MCF 10A (cell line): ENCODE measurements around the gene AHCYL1. TPM values are rescaled to one million over a fixed set of nuclear protein-coding genes. Genes with fewer than 3 reads are reported as not detected.
A peak's percentile ranks its signal among the peaks of the same experiment; 100 is the strongest.

Experiments used
- BruUV-seq: library from RNA; stranded (reverse); fragments of 400-500 nt; replicated peaks from 2 replicates; lab custom pipeline; 2021; lab: Mats Ljungman, UMichigan
- CTCF ChIA-PET: fragments of 300-600 bp; sonication (Branson Sonifier 250); formaldehyde crosslinking; extraction: SDS; loops from one replicate; lab custom pipeline; 2021; ENCODE audit warnings: antibody characterized with exemption, inconsistent platforms; lab: Yijun Ruan, JAX
- POLR2A ChIA-PET: fragments of 300-600, 350-650 bp; sonication (Branson Sonifier 250); formaldehyde crosslinking; extraction: SDS; loops from one replicate; lab custom pipeline; 2020; ENCODE audit warnings: antibody characterized with exemption, inconsistent platforms; lab: Yijun Ruan, JAX
- DNase-seq: peaks from one replicate; pipeline ENCODE4 v3.0.0-alpha.2; 2018; ENCODE audit not compliant: unreplicated experiment
- H3K27ac Mint-ChIP-seq: one replicate; pipeline ENCODE4 v1.8.0; 2022; ENCODE audit warnings: mild to moderate bottlenecking, low read depth, mixed read lengths; ENCODE audit not compliant: unreplicated experiment
- H3K27me3 Mint-ChIP-seq: one replicate; pipeline ENCODE4 v1.8.0; 2022; ENCODE audit warnings: mixed read lengths; ENCODE audit not compliant: insufficient read depth, unreplicated experiment
- H3K36me3 Mint-ChIP-seq: one replicate; pipeline ENCODE4 v1.8.0; 2022; ENCODE audit warnings: mild to moderate bottlenecking, moderate library complexity, mixed read lengths; ENCODE audit not compliant: insufficient read depth, unreplicated experiment
- H3K4me1 Mint-ChIP-seq: one replicate; pipeline ENCODE4 v1.8.0; 2022; ENCODE audit warnings: mixed read lengths; ENCODE audit not compliant: insufficient read depth, unreplicated experiment
- H3K4me3 Mint-ChIP-seq: one replicate; pipeline ENCODE4 v1.8.0; 2022; ENCODE audit warnings: mild to moderate bottlenecking, moderate library complexity, mixed read lengths; ENCODE audit not compliant: unreplicated experiment
- H3K9me3 Mint-ChIP-seq: one replicate; pipeline ENCODE4 v1.8.0; 2022; ENCODE audit warnings: mixed read lengths; ENCODE audit not compliant: unreplicated experiment
- CTCF ChIP-seq: fragments of 200-600 bp; IDR thresholded peaks from one replicate; pipeline ENCODE4 v1.8.0; 2022; ENCODE audit warnings: antibody characterized with exemption, mild to moderate bottlenecking; ENCODE audit not compliant: unreplicated experiment
- intact Hi-C: fragments of 100-400 bp; cut with micrococcal nuclease; formaldehyde crosslinking; loops from 2 replicates; pipeline ENCODE4 v1.14.1; 2022
- total RNA-seq: library from RNA; stranded (reverse); gene quantifications from 2 replicates; pipeline ENCODE4 v1.2.3, GENCODE V29; 2022

The AHCYL1 gene
- total RNA-seq, 1 experiment from 2014 or later = 104 TPM

- no peak for DNase-seq
- no peaks in the 10 kb centered on the region for H3K36me3 Mint-ChIP-seq
- no peak for TF ChIP-seq CTCF
- H3K4me1 Mint-ChIP-seq = no peaks in the 10 kb centered on the region
- intact Hi-C loops = no loop called here
- CTCF ChIA-PET = interaction anchor here (0.7 to 1.3 kb wide), 4 partner anchors 11 to 314 kb away, joined by 3 read pairs; no protein-coding TSS in a partner anchor
- POLR2A ChIA-PET = interaction anchor here (1.0 kb wide), 1 partner anchor 13 kb away, joined by 3 read pairs; no protein-coding TSS in a partner anchor
- no peak overlapping the region for H3K4me3 Mint-ChIP-seq
- no peaks in the 10 kb centered on the region for H3K27me3 Mint-ChIP-seq
- no peak overlapping the region for H3K27ac Mint-ChIP-seq
- no TSS peak for BruUV-seq
- no peaks in the 10 kb centered on the region for H3K9me3 Mint-ChIP-seq
Observed at GRCh38 chr1:109954041-109954512, 30.5 kb upstream of the AHCYL1 start.

GRCh38 chr1:109959632-109959973 is 25.0 kb upstream of the AHCYL1 start:
- no peak overlapping the region for H3K4me3 Mint-ChIP-seq
- POLR2A ChIA-PET = no interaction called here
- TF ChIP-seq CTCF = no peak
- intact Hi-C loops = no loop called here
- CTCF ChIA-PET = interaction anchor here (0.5 to 1.8 kb wide), 6 partner anchors 12 to 239 kb away, joined by 3 to 7 read pairs (median 4); no protein-coding TSS in a partner anchor
- no peaks in the 10 kb centered on the region for H3K27me3 Mint-ChIP-seq
- H3K4me1 Mint-ChIP-seq = peaks cover 29% of the 10 kb centered on the region
- H3K36me3 Mint-ChIP-seq = no peaks in the 10 kb centered on the region
- BruUV-seq = TSS peak; percentile 66
- DNase-seq = no peak
- no peaks in the 10 kb centered on the region for H3K9me3 Mint-ChIP-seq
- H3K27ac Mint-ChIP-seq = peak overlapping the region; percentile 82

- peak; percentile 58 for DNase-seq
- CTCF ChIA-PET = interaction anchor here (0.5 to 1.8 kb wide), 8 partner anchors 13 to 1241 kb away, joined by 3 to 7 read pairs (median 4); partner anchors contain the start of gene AHCYL1
- TF ChIP-seq CTCF = no peak
- Mint-ChIP-seq H3K27me3 (no peaks in the 10 kb centered on the region), H3K9me3 (no peaks in the 10 kb centered on the region), H3K4me1 (peaks cover 29% of the 10 kb centered on the region), H3K36me3 (no peaks in the 10 kb centered on the region), H3K4me3 (no peak overlapping the region), H3K27ac (peak overlapping the region; percentile 82)
- intact Hi-C loops = no loop called here
- POLR2A ChIA-PET = no interaction called here
- no TSS peak for BruUV-seq
Observed at GRCh38 chr1:109959974-109960744, 24.4 kb upstream of the AHCYL1 start.

GRCh38 chr1:109960745-109961094 is 23.8 kb upstream of the AHCYL1 start:
- Mint-ChIP-seq H3K4me3 (no peak overlapping the region), H3K4me1 (peaks cover 29% of the 10 kb centered on the region), H3K27me3 (no peaks in the 10 kb centered on the region), H3K9me3 (no peaks in the 10 kb centered on the region), H3K27ac (peak overlapping the region; percentile 82), H3K36me3 (no peaks in the 10 kb centered on the region)
- POLR2A ChIA-PET = no interaction called here
- BruUV-seq = no TSS peak
- DNase-seq = no peak
- CTCF ChIA-PET = interaction anchor here (0.6 to 1.0 kb wide), 2 partner anchors 24 to 1242 kb away, joined by 3 to 7 read pairs; partner anchors contain the start of gene AHCYL1
- intact Hi-C loops = no loop called here
- TF ChIP-seq CTCF = no peak
